ENCODE data around the gene NKX6-1.

DNA sequence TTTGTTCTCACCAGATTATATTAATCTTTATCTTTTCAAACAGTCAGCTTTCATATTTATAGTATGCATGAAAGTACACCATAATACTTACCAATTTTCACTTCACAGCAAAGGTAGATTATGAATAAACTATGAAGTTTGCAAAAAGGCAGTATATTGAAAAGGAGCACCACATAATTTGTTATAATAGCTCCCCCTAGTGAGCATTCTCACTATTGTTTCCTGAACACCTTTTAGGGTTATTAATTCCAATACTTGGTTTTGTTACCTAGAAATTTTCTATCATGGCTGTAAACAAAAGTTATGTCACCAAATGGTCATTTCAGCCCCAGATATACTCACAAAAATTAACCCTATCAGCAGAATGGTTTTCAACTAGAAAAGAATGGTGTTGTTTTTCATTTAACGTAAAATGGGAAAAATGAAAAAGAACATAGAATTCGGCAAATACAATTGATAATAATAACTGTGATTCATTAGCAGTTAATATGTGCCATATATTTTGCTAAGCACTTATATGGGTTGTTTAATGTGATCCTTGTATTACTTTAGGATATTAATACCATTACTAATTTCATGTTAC lies 30.2 kb upstream of the NKX6-1 start:
- TF ChIP-seq CTCF (IDR thresholded peaks at IDR 0.05) (peak; percentile 24 to 62 (median 47)), POLR2A (IDR thresholded peaks at IDR 0.05) (no peak)
